Measurements from ENCODE around the gene THYN1. TPM values are rescaled to one million over a fixed set of nuclear protein-coding genes. Genes with fewer than 3 reads are reported as not detected.

Gene THYN1
- total and polyA plus RNA-seq, 2 of the 13 experiments (the other 11 are each of a cell fraction or from before 2014, with no cell fraction given) = 36.1 to 87.6 TPM

DNA sequence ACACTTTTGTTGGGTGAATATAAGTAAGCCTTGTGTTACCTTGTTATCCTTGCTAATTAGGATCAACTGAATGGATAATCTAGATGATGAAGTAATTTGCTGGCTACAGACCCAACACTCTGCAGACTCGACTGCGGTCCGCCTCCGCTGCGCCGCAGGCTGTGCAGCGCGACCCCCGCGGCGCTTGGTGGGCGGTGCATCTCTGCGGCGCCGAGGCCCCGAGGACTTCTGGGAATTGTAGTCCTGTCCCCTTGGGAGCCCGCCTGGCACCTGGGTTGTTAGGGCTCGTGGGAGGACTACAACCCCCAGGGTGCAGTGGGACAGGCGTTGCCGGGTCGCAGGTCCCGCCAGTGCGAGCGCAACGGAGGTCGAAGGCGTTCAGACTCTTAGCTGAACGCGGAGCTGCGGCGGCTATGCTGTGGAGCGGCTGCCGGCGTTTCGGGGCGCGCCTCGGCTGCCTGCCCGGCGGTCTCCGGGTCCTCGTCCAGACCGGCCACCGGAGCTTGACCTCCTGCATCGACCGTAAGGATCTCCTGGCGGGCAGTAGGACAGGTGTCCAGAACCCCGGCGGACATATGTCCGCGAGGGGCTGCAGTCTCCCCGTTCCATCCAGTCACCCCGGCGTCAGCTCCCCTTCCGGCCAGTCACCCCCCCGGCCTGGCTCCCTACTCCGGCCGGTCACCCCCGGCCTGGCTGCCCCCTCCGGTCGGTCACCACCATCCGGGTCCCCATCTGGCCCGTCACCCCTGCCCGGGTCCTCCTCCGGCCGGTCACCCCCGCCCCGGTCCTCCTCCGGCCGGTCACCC is at the start of gene THYN1, which contains the start of gene ACAD8 (continued):
- TF ChIP-seq, protein P1, sequence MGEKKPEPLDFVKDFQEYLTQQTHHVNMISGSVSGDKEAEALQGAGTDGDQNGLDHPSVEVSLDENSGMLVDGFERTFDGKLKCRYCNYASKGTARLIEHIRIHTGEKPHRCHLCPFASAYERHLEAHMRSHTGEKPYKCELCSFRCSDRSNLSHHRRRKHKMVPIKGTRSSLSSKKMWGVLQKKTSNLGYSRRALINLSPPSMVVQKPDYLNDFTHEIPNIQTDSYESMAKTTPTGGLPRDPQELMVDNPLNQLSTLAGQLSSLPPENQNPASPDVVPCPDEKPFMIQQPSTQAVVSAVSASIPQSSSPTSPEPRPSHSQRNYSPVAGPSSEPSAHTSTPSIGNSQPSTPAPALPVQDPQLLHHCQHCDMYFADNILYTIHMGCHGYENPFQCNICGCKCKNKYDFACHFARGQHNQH (CRISPR knock-in tag; IDR thresholded peaks at IDR 0.05) = 0 out of 2 replicates have a peak, but pooled peaks have one; percentile 45
- TF ChIP-seq SP1 (IDR thresholded peaks at IDR 0.05) (no peak), SP1 (CRISPR knock-in tag; IDR thresholded peaks at IDR 0.05) (peak; percentile 71), ZNF326 (CRISPR knock-in tag; IDR thresholded peaks at IDR 0.05; ENCODE audit: borderline replicate concordance) (no peak), ZNF543 (CRISPR knock-in tag; IDR thresholded peaks at IDR 0.05) (0 out of 2 replicates have a peak, but pooled peaks have one; percentile 47), AGO1 (IDR thresholded peaks at IDR 0.05; ENCODE audit: low read depth, low read length, poor library complexity, severe bottlenecking) (peak; percentile 40), TP53 (CRISPR knock-in tag; conservative IDR thresholded peaks at IDR 0.05) (no peak; the same call in 1 of the 2 replicates), ZNF124 (CRISPR knock-in tag; IDR thresholded peaks at IDR 0.05) (peak; percentile 82; the same call in 1 of the 2 replicates), MBD4 (IDR thresholded peaks at IDR 0.05; ENCODE audit: borderline replicate concordance, low read length) (no peak), PHB2 (IDR thresholded peaks at IDR 0.05; ENCODE audit: partially characterized antibody) (no peak), HOXA9 (CRISPR knock-in tag; IDR thresholded peaks at IDR 0.05; ENCODE audit: borderline replicate concordance) (no peak), NAIF1 (CRISPR knock-in tag; IDR thresholded peaks at IDR 0.05; ENCODE audit: borderline replicate concordance) (peak; percentile 91), ZNF780A (CRISPR knock-in tag; IDR thresholded peaks at IDR 0.05) (no peak), U2AF1 (optimal IDR thresholded peaks at IDR 0.05; ENCODE audit: low read depth, low read length) (no peak), MED13 (CRISPR knock-in tag; IDR thresholded peaks at IDR 0.05) (no peak; the same call in 1 of the 2 replicates), HOXD1 (CRISPR knock-in tag; IDR thresholded peaks at IDR 0.05) (peak; percentile 56; the same call in 1 of the 2 replicates), ATAD3A (CRISPR knock-in tag; IDR thresholded peaks at IDR 0.05) (no peak), RCOR2 (CRISPR knock-in tag; IDR thresholded peaks at IDR 0.05) (no peak), ZNF629 (CRISPR knock-in tag; conservative IDR thresholded peaks at IDR 0.05) (no peak), TCF7 (IDR thresholded peaks at IDR 0.05; ENCODE audit: low read depth) (no peak), TAF1 (CRISPR knock-in tag; IDR thresholded peaks at IDR 0.05) (peak; percentile 91)
- TF ChIP-seq, protein P2, sequence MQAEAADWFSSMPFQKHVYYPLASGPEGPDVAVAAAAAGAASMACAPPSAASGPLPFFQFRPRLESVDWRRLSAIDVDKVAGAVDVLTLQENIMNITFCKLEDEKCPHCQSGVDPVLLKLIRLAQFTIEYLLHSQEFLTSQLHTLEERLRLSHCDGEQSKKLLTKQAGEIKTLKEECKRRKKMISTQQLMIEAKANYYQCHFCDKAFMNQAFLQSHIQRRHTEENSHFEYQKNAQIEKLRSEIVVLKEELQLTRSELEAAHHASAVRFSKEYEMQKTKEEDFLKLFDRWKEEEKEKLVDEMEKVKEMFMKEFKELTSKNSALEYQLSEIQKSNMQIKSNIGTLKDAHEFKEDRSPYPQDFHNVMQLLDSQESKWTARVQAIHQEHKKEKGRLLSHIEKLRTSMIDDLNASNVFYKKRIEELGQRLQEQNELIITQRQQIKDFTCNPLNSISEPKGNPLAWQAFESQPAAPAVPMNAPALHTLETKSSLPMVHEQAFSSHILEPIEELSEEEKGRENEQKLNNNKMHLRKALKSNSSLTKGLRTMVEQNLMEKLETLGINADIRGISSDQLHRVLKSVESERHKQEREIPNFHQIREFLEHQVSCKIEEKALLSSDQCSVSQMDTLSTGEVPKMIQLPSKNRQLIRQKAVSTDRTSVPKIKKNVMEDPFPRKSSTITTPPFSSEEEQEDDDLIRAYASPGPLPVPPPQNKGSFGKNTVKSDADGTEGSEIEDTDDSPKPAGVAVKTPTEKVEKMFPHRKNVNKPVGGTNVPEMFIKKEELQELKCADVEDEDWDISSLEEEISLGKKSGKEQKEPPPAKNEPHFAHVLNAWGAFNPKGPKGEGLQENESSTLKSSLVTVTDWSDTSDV (CRISPR knock-in tag; IDR thresholded peaks at IDR 0.05) = 0 out of 2 replicates have a peak, but pooled peaks have one; percentile 26
- TF ChIP-seq, protein P3, sequence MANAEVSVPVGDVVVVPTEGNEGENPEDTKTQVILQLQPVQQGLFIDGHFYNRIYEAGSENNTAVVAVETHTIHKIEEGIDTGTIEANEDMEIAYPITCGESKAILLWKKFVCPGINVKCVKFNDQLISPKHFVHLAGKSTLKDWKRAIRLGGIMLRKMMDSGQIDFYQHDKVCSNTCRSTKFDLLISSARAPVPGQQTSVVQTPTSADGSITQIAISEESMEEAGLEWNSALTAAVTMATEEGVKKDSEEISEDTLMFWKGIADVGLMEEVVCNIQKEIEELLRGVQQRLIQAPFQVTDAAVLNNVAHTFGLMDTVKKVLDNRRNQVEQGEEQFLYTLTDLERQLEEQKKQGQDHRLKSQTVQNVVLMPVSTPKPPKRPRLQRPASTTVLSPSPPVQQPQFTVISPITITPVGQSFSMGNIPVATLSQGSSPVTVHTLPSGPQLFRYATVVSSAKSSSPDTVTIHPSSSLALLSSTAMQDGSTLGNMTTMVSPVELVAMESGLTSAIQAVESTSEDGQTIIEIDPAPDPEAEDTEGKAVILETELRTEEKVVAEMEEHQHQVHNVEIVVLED (CRISPR knock-in tag; IDR thresholded peaks at IDR 0.05; ENCODE audit: borderline replicate concordance) = peak; percentile 99
